22Rv1 (cell line): ENCODE results near the gene SNCAIP.
"Not testable (repeated sequence)": the region's sequence is repeated elsewhere in the genome, so short reads cannot be mapped to it uniquely, and the experiment has no call there.

Source experiments
- H3K27ac ChIP-seq: fragments of 450-650 bp; 2 replicates; pipeline ENCODE4 v1.5.1; 2017
- ZFX ChIP-seq: fragments of 450-650 bp; IDR thresholded peaks from 2 replicates; pipeline ENCODE4 v1.6.1; 2017; ENCODE audit warnings: antibody characterized with exemption, borderline replicate concordance
- TF ChIP-seq, protein P1 (sequence below): fragments of 450-650 bp; IDR thresholded peaks from 2 replicates; pipeline ENCODE4 v1.5.1; 2017; ENCODE audit warnings: mild to moderate bottlenecking

Gene SNCAIP

DNA sequence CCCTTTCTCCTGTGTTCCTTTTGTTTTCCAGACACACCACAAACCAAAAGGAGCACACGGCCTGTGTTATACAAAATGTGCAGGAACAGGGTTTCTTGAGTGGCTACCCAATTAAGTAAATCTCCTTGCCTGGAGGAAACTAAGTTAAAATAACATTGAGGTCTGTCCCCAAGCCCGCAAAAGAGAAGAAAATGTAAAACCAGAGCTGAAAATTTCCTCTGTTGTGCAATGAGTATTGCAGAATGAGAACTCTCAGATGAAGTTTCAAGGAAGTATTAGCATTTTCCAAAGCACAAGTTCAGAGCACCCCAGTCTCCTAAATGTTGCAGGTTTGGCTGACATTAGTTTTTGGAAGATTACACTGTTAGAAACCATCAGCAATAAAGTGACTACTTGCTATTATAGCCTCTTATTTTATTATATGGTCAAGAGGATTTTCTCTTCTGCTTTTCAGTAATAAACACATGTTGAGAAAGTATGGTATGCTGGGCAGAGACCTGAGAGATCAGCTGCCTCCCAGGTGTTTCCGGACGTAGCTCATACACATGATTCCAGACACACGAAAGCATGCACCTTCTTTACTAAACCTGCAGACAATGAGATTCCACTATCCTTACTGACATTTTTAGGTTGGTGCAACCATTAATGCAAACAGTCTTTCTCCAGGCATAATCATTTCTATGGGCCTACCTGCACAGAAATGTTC lies 161.3 kb downstream of the SNCAIP start:
- no peak overlapping the region for H3K27ac ChIP-seq
- no peak for TF ChIP-seq ZFX

DNA sequence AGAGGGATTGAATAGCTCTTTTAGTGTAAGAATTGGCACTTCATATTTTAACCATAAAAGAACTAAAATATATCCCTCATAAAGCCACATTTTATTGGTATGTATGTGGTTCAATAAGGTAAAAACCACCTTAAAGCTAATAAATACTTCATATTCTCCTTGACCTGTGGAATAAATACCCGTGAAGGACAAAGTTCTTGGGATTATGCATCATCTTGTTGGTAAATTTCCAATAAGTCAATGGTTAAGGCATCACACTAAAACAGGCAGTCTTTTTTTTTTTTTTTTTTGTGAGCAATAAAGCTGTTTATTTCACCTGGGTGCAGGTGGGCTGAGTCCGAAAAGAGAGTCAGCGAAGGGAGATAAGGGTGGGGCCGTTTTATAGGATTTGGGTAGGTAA lies 161.9 kb downstream of the SNCAIP start:
- TF ChIP-seq, protein P1, sequence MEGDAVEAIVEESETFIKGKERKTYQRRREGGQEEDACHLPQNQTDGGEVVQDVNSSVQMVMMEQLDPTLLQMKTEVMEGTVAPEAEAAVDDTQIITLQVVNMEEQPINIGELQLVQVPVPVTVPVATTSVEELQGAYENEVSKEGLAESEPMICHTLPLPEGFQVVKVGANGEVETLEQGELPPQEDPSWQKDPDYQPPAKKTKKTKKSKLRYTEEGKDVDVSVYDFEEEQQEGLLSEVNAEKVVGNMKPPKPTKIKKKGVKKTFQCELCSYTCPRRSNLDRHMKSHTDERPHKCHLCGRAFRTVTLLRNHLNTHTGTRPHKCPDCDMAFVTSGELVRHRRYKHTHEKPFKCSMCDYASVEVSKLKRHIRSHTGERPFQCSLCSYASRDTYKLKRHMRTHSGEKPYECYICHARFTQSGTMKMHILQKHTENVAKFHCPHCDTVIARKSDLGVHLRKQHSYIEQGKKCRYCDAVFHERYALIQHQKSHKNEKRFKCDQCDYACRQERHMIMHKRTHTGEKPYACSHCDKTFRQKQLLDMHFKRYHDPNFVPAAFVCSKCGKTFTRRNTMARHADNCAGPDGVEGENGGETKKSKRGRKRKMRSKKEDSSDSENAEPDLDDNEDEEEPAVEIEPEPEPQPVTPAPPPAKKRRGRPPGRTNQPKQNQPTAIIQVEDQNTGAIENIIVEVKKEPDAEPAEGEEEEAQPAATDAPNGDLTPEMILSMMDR: no peak
- no peak for TF ChIP-seq ZFX
- H3K27ac ChIP-seq: no peak overlapping the region

DNA sequence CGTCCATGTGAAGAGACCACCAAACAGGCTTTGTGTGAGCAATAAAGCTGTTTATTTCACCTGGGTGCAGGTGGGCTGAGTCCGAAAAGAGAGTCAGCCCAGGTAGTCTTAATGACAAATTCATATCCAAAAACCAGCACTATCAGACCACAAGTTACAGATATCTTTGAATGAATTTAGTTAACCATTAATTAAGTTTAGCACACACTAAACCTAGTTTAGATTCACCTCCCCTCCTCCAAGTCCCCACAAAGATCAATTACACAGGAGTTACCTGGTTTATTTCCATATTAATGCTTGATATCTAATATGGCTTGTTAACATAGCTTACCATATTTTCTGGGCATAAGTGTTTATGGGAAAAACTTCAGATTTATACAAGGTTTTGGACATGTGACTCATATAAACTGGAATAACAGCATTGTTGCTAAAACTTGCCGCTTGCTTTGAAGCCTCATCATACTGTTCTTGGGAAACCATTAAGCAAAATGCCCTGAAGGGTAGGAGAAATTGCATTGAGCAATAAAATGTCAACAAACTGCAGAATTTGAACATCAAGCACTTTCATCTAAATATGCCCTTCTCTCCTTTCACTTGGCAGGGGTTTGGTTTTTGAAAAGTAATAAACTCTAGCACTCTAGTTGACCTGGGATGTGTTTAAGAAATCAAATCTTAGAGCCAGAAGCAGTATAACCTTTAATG lies 166.9 kb downstream of the SNCAIP start:
- no peak overlapping the region for H3K27ac ChIP-seq
- TF ChIP-seq, protein P1: no peak
- TF ChIP-seq ZFX: no peak

DNA sequence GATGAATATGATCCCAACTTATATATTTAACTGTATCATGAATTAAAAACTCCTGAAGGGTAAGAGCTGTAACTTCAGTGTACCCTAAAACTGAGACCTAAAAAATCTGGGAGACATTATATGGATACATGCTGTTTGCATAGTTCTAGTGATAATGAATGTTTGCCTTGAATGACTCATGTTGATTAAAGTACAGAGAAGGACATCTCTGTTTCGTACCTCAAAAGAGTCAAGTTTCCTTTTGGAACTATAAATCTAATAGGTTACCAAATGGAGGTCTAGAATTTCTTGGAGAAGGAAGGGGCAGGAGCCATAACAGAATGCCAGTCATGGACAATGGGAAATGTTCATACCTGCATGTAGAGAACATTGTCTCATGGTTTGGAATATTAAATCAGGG lies 168.1 kb downstream of the SNCAIP start:
- no peak for TF ChIP-seq ZFX
- TF ChIP-seq, protein P1: no peak
- H3K27ac ChIP-seq: no peak overlapping the region

DNA sequence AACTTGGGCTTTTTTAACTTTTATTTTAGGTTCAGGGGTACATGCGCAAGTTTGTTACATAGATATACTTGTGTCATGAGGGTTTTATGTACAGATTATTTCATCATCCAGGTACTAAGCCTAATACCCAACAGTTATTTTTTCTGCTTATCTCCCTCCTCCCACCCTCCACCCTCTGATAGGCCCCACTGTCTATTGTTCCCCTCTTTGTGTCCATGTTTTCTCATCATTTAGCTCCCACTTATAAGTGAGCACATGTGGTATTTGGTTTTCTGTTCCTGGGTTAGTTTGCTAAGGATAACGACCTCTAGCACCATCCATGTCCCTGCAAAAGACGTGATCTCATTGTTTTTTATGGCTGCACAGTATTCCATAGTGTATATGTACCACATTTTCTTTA lies 172.1 kb downstream of the SNCAIP start:
- H3K27ac ChIP-seq: no peak overlapping the region
- no peak for TF ChIP-seq ZFX
- TF ChIP-seq, protein P1: no peak

DNA sequence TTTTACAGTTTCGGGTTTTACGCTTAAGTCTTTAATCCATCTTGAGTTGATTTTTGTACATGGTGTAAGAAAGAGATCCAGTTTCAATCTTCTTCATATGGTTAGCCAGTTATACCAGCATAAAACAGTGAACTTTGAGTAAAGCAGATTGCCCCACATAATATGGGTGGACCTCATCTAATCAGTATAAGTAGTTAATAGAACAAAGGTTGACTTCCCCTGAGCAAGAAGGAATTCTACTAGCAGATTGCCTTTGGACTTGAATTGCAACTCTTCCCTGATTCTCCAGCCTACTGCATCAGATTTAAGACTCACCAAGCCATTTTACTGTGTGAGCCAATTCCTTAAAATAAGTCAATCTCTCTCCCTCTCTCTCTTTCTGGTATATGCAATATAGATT lies 173.2 kb downstream of the SNCAIP start:
- no peak overlapping the region for H3K27ac ChIP-seq
- no peak for TF ChIP-seq ZFX

DNA sequence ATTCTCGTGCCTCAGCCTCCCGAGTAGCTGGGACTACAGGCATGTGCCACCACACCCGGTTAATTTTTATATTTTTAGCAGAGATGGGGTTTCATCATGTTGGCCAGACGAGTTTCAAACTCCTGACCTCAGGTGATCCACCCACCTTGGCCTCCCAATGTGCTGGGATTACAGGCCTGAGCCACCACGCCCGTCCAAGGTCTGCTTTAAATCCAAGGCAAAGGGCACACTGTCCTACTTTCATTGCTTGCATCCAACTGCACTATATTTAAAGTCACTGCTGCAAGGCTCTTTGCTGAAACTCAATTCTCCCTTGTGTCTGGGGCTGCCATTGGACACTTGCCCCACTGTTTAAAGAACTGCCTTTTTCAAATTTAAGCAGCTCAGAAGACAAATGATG lies 174.6 kb downstream of the SNCAIP start:
- H3K27ac ChIP-seq: not testable (repeated sequence)

DNA sequence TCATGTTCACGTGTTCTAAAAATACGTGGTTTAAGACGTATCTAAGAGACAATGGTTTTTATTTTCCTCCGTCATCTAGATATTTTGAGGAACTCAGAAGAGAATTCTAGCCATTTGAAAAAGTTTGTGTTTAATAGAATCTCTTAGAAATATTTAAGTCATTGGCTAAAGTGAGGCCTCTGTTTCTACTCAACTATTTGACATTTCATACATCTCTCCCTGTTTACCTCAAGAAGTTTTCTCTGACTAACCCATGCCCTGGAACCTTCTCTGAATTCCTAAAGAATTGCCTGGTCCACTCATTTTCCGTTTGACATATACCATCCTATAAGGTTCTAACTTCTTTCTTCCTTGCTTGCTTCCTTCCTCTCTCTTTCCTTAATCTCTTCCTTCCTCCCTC lies 178.7 kb downstream of the SNCAIP start:
- H3K27ac ChIP-seq: no peak overlapping the region

DNA sequence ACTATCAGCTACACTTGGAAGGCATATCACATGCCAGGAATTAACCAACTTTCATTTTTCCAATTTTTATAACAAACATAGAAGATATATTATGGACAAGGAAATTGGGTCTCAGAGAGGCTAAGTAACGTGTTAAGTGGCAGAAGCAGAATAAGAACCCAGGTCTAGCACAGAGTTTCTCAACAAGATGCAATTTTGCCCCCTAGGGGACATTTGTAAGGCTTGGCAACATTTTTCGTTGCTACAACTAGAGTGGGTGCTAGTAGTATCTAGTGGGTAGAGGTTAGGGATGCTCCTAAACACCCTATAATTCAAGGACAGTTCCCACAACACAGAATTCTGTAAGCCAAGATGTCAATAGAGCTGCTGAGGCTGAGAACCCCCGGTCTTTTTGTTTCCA lies 180.6 kb downstream of the SNCAIP start:
- no peak overlapping the region for H3K27ac ChIP-seq
- TF ChIP-seq, protein P1: peak; percentile 28
- TF ChIP-seq ZFX: no peak

More for the DNA sequence above, 178.7 kb downstream of the SNCAIP start:
- no peak for TF ChIP-seq ZFX
- TF ChIP-seq, protein P1: no peak
